ENCODE data around the gene BET1L. TPM values are rescaled to one million over a fixed set of nuclear protein-coding genes. Genes with fewer than 3 reads are reported as not detected.
"Not testable (repeated sequence)": the region's sequence is repeated elsewhere in the genome, so short reads cannot be mapped to it uniquely, and the experiment has no call there.

Gene BET1L
- polyA plus RNA-seq, 1 experiment: 111 TPM

- no peak for DNase-seq (ENCODE audit: low read depth)
- Histone ChIP-seq H3K27me3 (ENCODE audit: control insufficient read depth, insufficient read depth, low read length) (no peaks in the 10 kb centered on the region), H3K4me3 (ENCODE audit: low read depth, low read length) (no peak overlapping the region), H3K36me3 (ENCODE audit: control insufficient read depth, insufficient read depth, low read length) (peaks cover 4% of the 10 kb centered on the region; the same call in 1 of the 2 replicates)
- CTCF ChIA-PET: no interaction called here
- TF ChIP-seq CTCF (IDR thresholded peaks at IDR 0.05; ENCODE audit: insufficient read depth, low read depth, low read length): no peak
- POLR2A ChIA-PET: no interaction called here
Observed at GRCh38 chr11:221998-222789, 15.0 kb upstream of the BET1L start.

- H3K36me3 ChIP-seq (ENCODE audit: control insufficient read depth, insufficient read depth, low read length): peaks cover 4% of the 10 kb centered on the region; the same call in 1 of the 2 replicates
- no peak for TF ChIP-seq CTCF (IDR thresholded peaks at IDR 0.05; ENCODE audit: insufficient read depth, low read depth, low read length)
- no peaks in the 10 kb centered on the region for H3K27me3 ChIP-seq (ENCODE audit: control insufficient read depth, insufficient read depth, low read length)
- ChIA-PET POLR2A (no interaction called here), CTCF (no interaction called here)
- DNase-seq (ENCODE audit: low read depth): no peak
- H3K4me3 ChIP-seq (ENCODE audit: low read depth, low read length): no peak overlapping the region
Observed at GRCh38 chr11:221539-221938, 14.3 kb upstream of the BET1L start.

GRCh38 chr11:220641-221215 lies 13.5 kb upstream of the BET1L start:
- POLR2A ChIA-PET; H3K36me3 ChIP-seq (ENCODE audit: control insufficient read depth, insufficient read depth, low read length); DNase-seq (ENCODE audit: low read depth); H3K4me3 ChIP-seq (ENCODE audit: low read depth, low read length); CTCF ChIA-PET; H3K27me3 ChIP-seq (ENCODE audit: control insufficient read depth, insufficient read depth, low read length): not testable (repeated sequence)

GRCh38 chr11:218815-219593 lies 11.8 kb upstream of the BET1L start:
- Histone ChIP-seq H3K36me3 (ENCODE audit: control insufficient read depth, insufficient read depth, low read length) (peaks cover 16% of the 10 kb centered on the region), H3K27me3 (ENCODE audit: control insufficient read depth, insufficient read depth, low read length) (no peaks in the 10 kb centered on the region), H3K4me3 (ENCODE audit: low read depth, low read length) (no peak overlapping the region)
- ChIA-PET CTCF (no interaction called here), POLR2A (no interaction called here)
- DNase-seq (ENCODE audit: low read depth): no peak
- no peak for TF ChIP-seq CTCF (IDR thresholded peaks at IDR 0.05; ENCODE audit: insufficient read depth, low read depth, low read length)

- no peak for TF ChIP-seq CTCF (IDR thresholded peaks at IDR 0.05; ENCODE audit: insufficient read depth, low read depth, low read length)
- CTCF ChIA-PET: interaction anchor here (1.6 kb wide), 1 partner anchor 146 kb away, joined by 3 read pairs; no protein-coding TSS in a partner anchor
- POLR2A ChIA-PET: no interaction called here
- no peak overlapping the region for H3K4me3 ChIP-seq (ENCODE audit: low read depth, low read length)
- no peaks in the 10 kb centered on the region for H3K27me3 ChIP-seq (ENCODE audit: control insufficient read depth, insufficient read depth, low read length)
- H3K36me3 ChIP-seq (ENCODE audit: control insufficient read depth, insufficient read depth, low read length): peaks cover 25% of the 10 kb centered on the region
- DNase-seq (ENCODE audit: low read depth): no peak
Observed at GRCh38 chr11:217704-218103, 10.5 kb upstream of the BET1L start.
